ENCODE results near the gene PIGH. TPM values are rescaled to one million over a fixed set of nuclear protein-coding genes. Genes with fewer than 3 reads are reported as not detected.
"Not testable (repeated sequence)": the region's sequence is repeated elsewhere in the genome, so short reads cannot be mapped to it uniquely, and the experiment has no call there.

PIGH gene, protein sequence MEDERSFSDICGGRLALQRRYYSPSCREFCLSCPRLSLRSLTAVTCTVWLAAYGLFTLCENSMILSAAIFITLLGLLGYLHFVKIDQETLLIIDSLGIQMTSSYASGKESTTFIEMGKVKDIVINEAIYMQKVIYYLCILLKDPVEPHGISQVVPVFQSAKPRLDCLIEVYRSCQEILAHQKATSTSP
- polyA plus RNA-seq (ENCODE audit: insufficient read length in 3 of 3), result 10 to 100 TPM; 37.8 to 44.1 (median 40.5) TPM
- long read RNA-seq, donor 1, transcript PIGH-201 (4 exons, 1,420 nt), result major isoform, 24 of 28 reads
- long read RNA-seq, donor 1, partial matches to known transcripts, result 0 of 28 reads
- long read RNA-seq, donor 1, other reads (novel, unspliced or antisense), result 0 of 28 reads
- long read RNA-seq, donor 2, transcript PIGH-201 (4 exons, 1,420 nt), result major isoform, 29 of 32 reads
- long read RNA-seq, donor 2, partial matches to known transcripts, result 0 of 32 reads
- long read RNA-seq, donor 2, other reads (novel, unspliced or antisense), result 0 of 32 reads
- long read RNA-seq, donor 3, transcript PIGH-201 (4 exons, 1,420 nt), result major isoform, 14 of 16 reads
- long read RNA-seq, donor 3, partial matches to known transcripts, result 0 of 16 reads
- long read RNA-seq, donor 3, other reads (novel, unspliced or antisense), result 0 of 16 reads
- long read RNA-seq, donor 4, transcript PIGH-201 (4 exons, 1,420 nt), result major isoform, 21 of 23 reads
- long read RNA-seq, donor 4, partial matches to known transcripts, result 0 of 23 reads
- long read RNA-seq, donor 4, other reads (novel, unspliced or antisense), result 0 of 23 reads
- long read RNA-seq, donor 5, transcript PIGH-201 (4 exons, 1,420 nt), result major isoform, 11 of 12 reads
- long read RNA-seq, donor 5, partial matches to known transcripts, result 0 of 12 reads
- long read RNA-seq, donor 5, other reads (novel, unspliced or antisense), result 0 of 12 reads
- long read RNA-seq, donor 6, transcript PIGH-201 (4 exons, 1,420 nt), result major isoform, 19 of 25 reads
- long read RNA-seq, donor 6, partial matches to known transcripts, result 0 of 25 reads
- long read RNA-seq, donor 6, other reads (novel, unspliced or antisense), result 0 of 25 reads
- long read RNA-seq, donor 7, transcript PIGH-201 (4 exons, 1,420 nt), result major isoform, 21 of 28 reads
- long read RNA-seq, donor 7, partial matches to known transcripts, result 5 of 28 reads
- long read RNA-seq, donor 7, other reads (novel, unspliced or antisense), result 0 of 28 reads
- long read RNA-seq, donor 8, transcript PIGH-201 (4 exons, 1,420 nt), result major isoform, 5 of 6 reads
- long read RNA-seq, donor 8, partial matches to known transcripts, result 0 of 6 reads
- long read RNA-seq, donor 8, other reads (novel, unspliced or antisense), result 0 of 6 reads
- long read RNA-seq, donor 9, transcript PIGH-201 (4 exons, 1,420 nt), result major isoform, 27 of 32 reads
- long read RNA-seq, donor 9, partial matches to known transcripts, result 0 of 32 reads
- long read RNA-seq, donor 9, other reads (novel, unspliced or antisense), result 0 of 32 reads
- long read RNA-seq, donor 10, transcript PIGH-201 (4 exons, 1,420 nt), result major isoform, 10 of 17 reads
- long read RNA-seq, donor 10, partial matches to known transcripts, result 0 of 17 reads
- long read RNA-seq, donor 10, other reads (novel, unspliced or antisense), result 0 of 17 reads
- long read RNA-seq, donor 11, transcript PIGH-201 (4 exons, 1,420 nt), result major isoform, 8 of 16 reads
- long read RNA-seq, donor 11, partial matches to known transcripts, result 0 of 16 reads
- long read RNA-seq, donor 11, other reads (novel, unspliced or antisense), result 7 of 16 reads
- long read RNA-seq, donor 12, transcript PIGH-201 (4 exons, 1,420 nt), result major isoform, 32 of 35 reads
- long read RNA-seq, donor 12, partial matches to known transcripts, result 0 of 35 reads
- long read RNA-seq, donor 12, other reads (novel, unspliced or antisense), result 0 of 35 reads
- long read RNA-seq, donor 13, transcript PIGH-201 (4 exons, 1,420 nt), result major isoform, 6 of 9 reads
- long read RNA-seq, donor 13, partial matches to known transcripts, result 0 of 9 reads
- long read RNA-seq, donor 13, other reads (novel, unspliced or antisense), result 0 of 9 reads
- long read RNA-seq, donor 14, result 0 reads
- long read RNA-seq, donor 15, result 0 reads
- long read RNA-seq, donor 16, transcript PIGH-201 (4 exons, 1,420 nt), result major isoform, 18 of 21 reads
- long read RNA-seq, donor 16, partial matches to known transcripts, result 0 of 21 reads
- long read RNA-seq, donor 16, other reads (novel, unspliced or antisense), result 0 of 21 reads

DNA sequence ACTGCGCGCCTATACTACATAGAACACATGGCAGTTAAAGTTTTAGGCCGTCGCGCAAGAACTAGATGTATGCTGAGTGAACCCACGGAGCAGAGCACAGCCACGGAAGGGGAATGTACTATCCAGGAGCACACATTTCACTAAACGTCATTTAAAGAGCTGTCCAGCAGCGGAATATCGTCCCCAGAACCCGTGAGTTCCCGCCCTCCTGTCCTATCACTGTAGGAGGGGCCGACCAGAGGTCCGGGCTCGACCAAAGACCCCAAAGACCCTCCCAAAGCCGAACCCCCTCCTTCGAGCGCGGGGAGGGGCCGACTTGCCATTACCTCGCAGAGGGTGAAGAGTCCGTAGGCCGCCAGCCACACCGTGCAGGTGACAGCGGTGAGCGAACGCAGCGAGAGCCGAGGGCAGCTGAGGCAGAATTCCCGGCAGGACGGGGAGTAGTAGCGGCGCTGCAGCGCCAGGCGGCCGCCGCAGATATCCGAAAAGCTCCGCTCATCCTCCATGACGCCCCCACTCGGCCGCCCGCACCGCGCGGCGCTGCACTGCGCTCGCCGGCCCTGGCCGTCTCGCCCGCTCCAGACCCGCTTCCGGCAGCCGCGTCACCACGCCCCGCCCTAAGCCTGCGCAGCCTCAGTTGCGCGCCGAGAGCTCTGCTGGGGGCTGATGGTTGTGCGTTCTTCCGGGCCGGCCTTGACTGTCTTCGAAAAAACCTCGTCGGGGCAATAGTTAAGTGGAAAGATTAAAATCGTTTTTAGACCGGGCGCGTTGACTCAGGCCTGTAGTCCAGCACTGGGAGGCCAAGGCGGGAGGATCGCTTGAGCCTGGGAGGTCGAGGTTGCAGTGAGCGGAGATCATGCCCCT is at the start of gene PIGH:
Gene PIGH (minus strand): TSS at position 571 of the 864 bp plus-strand sequence. CDS start 65 bp downstream, at position 506.
- DNase-seq, result peak; percentile 87

DNA sequence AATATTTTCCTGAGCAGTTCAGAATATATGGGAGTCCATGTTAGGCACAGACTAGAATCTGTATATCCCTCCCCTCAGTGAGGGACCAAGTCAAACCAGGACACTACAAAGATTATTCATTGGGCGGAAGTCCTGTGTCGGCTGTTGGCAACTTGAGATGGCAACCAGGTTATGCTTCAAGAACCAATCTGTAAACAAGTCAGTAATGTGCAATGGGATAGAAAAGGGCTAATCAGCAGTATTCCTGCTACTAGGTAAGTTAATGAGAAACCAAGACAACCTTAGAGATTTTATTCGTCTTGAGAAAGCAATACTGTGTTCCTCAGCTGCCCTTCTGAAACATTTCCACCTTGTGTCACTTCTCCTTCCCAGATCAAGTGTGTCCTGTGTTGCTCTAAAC is 46.1 kb upstream of the PIGH start:
- peak; percentile 20 for DNase-seq

DNA sequence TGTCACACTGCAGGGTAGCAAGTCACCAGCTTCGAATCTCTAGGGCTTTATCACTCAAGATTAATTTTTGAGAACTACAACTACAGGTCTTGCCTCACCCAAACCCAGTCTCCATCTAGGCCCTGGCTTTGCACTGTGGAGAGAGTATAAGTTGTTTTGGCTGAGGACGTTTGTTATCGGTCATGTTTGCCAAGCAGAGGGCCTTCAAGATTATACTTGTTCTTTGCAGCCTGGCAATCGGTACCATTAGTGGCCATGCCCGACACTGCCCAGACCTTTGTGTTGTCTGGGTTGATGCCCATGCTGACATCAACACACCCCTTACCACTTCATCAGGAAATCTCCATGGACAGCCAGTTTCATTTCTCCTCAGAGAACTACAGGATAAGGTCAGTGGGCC is 45.3 kb upstream of the PIGH start:
- DNase-seq, result no peak

DNA sequence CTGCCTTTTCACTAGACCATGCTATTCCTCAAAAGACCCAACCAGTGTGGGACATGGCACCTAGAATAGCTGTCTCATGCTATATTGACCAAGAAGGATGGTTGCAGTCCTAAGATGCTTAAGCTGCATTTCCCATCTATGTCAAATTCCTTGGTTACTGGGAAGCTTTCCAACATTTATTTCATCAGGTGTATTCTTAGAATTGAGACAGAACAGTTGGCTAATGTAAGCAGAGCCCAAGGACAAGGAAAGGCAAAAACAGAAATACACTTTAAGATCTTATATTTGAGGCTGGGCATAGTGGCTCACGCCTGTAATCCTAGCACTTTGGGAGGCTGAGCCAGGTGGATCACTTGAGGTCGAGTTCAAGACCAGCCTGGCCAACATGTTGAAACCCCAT is 44.4 kb upstream of the PIGH start:
- no peak for DNase-seq

DNA sequence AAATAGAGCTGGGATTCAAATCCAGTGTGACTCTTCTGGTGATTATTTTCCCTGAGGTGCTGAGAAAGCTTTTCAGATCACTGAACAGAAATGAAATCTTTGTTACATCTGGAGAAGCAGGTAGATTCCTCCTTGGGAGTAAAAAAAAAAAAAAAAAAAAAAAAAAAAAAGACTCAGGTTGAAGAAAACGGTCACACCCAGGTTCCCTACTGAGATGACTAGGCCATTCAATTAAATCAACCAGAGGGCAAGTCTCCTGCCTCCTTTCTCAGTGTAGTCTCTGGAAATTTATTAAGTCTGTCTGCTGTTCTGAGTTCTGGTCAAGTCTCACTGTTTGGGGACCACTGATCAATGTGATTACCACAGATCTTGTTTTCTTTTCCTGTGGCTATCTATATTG is 43.6 kb upstream of the PIGH start:
- no peak for DNase-seq

DNA sequence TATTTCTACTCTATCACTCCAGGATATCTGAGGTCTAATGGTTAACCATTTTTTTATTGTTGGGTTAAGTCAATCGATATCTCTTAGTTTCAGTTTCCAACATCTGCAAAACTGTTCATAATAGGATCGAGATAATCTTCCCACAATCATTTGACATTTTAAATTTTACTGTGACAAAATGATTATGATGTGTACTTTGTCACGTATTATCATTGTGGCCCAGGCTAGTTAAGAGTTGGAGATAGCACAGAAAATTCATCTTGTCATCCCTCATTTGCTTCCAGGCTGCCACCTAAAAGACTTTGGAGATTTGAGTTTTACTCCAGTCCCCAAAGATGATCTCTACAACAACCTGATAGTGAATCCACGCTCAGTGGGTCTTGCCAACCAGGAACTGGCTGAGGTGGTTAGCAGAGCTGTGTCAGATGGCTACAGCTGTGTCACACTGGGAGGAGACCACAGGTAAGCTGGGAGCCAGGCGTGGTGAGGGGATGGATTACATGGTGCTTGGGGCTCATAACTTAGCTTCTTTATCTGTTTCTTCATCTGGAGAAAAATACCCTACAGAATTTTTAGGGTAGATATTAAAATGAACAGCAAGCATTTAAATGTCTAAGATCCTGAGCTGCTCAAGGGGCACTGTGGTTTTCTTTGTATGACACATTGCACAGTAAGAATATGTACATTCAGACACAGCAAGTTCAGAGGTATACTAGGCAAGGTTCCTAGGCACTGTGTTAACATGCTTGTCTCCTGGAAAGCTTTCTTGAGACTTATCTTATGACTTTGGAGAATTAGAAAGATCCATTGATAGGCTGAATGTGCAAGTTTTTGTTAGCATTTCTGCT is 42.1 kb upstream of the PIGH start:
- DNase-seq, result no peak

DNA sequence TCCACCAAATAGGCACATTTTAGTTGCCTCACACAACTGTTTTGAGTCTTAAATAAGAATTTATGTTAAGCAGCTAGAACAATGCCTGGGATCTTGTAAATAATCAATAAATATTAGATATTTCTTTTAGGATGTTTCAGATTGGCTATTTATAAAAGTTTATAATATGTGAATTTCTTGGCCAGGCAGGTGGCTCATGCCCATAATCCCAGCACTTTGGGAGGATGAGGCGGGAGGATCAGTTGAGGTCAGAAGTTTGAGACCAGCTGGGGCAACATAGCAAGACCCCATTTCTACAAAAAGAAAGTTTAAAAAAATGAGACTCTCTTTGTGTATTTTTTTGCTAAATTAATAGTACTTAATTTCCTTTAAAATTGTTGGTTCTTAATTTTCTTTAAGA is 41.4 kb upstream of the PIGH start:
- no peak for DNase-seq

DNA sequence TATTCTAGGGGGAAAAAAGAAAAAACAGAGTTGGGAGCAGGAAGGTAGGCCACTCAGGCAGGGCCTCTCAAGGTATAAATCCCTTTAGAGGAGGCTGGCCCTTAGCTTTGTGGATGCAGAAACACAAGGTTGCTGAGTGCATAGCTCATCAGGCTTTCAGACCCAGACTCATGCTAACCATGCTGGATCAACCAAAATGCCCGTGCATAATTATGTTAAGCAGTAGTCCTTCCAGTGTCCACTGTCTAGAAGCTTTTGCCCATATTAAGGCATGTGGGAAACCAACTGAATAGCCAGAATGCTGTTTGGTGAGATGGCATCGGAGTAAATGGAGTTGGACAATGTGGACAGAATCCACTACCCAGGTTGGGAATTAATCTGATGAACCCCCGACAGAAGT is 38.6 kb upstream of the PIGH start:
- DNase-seq, result no peak

DNA sequence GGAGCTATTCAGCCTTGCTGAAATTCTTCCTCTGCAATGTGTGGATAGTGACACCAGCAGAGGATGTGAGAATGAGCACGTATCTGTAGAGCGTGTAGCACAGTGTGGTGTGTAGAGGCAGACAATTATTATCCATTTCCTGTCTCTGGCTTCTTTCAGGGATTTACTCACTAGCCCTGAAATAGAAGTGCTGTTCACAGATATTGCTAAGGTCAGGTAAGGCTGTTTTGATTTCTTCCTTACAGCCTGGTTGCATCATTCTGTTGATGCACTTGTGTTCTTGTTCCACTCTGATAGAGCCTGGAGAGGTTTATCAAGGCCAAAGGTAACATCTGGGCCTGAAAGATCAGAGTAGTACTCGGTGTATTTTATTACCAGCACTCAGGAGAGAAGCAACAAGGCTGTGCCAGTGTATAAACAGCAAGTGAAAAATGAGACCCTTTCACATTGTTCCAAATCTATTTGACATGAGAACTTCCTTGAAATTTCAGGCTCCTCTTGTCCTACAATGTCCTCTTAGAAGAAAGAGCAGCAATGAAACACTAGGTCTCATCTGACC is 36.4 kb upstream of the PIGH start:
- DNase-seq, result no peak

DNA sequence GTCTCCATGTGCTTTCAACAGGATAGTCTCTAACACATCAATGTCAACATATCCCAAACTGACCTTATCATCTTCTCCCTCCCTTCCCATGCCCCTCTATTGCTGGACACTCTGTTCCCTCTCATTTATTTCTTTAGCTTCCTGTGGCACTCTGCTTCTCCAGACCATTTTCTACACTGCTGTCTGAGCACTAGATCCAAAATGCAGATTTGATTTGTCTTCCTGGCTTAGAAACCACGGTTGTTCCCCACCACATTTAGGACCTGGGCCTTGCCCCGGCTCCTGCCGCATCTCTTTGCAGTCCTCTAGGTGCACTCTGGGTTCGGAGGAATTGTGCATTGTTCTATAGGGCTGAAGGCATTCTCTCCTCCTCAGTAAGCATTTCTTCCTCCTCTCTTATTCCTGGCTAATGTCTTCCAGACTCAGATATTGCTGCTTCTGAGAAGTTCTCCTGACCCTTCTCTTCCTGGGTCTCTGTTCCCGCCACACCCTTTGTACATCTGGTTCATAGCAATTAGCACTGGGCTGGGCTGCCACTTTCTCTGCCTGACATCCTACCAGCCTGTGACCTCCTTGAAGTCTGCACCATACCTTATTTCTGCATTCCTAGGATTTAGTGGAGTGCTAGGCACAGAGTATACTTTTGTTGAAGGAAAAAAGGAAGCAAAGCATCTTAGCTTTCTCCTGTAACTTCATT is 33.5 kb upstream of the PIGH start:
- DNase-seq, result no peak

DNA sequence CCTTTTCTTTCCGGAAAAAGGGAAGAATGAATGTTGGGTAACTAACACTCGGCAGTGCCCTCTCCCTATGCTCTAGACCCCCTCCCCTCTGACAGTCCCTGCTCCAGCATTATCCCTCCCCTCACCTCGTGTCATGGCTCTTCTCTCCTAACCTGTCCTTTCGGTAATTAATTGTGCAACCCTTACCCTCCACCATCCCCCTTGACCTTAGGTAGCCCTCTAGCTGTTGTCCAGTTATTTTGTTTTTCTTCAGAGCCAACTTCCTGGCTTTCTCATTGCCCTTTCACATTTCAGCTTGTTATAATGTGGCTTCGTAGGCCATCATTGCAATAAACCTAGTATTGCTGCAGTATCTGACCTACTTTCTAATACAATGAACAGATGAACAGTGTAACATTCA is 30.9 kb upstream of the PIGH start:
- no peak for DNase-seq

DNA sequence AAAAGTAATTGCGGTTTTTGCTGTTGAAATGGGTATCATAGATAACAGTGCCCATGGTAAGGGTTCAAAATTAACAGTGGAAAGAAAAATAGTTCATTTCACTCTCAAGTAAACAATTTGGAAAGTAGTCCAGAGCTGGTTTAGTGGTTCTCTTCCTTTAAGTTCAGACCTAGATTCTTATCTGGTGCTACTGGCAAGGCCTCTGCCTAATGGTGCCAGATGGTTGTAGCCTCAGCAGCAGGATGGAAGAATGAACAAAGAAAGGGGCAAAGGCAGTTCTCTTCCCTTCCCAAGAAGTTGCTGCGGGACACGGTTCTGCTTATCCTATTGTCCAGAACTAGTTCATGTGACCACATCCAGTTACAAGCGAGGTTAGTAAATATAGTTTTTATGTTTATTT is 30.1 kb upstream of the PIGH start:
- no peak for DNase-seq

DNA sequence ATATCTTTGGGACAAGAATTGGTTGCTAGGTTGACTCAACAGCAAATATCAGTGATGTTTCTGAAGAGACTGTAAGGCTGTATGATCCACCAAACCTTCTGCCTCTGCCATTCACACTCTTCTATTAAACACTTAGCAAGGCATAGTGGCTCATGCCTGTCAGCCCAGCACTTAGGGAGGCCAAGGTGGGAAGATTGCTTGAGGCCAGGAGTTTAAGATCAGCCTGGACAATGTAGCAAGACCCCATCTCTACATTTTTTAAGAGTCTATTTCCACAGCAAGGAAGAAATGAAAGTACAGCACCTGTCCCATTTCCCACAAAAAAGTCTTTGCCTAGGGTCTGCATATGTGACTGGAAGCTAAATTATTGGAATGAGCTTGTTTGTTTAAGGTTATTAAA is 27.5 kb upstream of the PIGH start:
- DNase-seq, result no peak

DNA sequence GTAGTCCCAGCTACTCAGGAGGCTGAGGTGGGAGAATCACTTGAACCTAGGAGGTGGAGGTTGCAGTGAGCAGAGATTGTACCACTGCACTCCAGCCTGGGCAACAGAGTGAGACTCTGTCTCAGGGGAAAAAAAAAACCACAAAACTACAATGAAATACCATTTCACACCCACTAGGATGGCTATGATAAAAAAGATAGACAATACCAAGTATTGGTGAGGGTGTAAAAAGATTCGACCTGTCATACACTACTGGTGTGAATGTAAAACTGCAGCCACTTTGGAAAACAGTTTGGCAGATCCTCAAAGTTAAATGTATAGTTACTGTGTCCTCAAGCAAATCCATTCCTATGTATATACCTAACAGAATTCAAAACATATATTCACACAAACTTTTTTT is 26.1 kb upstream of the PIGH start:
- not testable (repeated sequence) for DNase-seq

DNA sequence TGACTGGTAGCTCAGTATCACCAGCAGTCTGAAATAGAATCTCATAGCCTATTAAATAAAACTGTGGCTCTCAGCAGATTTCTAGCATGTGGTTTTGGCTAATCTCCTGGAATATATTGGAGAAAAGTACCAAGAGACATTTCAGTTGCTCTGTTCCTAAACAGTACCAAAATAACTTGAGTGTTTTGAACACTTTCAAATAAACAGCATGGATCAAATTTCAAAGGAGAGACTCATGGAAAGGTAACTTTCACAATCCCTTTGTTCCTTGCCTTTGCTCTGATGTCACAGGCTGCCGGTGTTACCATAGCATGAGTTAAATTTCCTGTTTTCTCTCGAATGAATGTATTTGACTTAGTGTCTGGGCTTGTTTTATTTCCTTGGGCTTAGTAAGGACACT is 23.0 kb upstream of the PIGH start:
- DNase-seq, result peak; percentile 11

DNA sequence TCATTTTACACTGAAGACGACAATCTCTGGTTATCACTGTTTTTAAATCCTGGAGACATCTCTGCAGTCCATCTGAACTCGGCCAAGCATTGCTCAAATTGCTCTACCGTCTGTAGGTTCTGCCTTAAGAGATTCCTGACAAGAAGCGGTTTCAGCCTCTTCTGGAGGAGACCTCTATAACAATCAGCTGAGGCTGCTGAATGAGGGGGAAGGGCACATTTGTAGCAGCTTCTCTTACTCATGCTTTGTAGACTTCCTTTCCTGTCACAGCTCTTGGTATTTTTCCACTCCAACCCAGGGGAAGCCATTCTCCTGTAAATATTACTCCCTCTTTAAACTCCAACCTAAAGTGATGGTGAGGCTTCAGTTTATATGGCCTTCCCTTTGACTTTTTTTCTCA is 22.6 kb upstream of the PIGH start:
- peak; percentile 60 for DNase-seq

DNA sequence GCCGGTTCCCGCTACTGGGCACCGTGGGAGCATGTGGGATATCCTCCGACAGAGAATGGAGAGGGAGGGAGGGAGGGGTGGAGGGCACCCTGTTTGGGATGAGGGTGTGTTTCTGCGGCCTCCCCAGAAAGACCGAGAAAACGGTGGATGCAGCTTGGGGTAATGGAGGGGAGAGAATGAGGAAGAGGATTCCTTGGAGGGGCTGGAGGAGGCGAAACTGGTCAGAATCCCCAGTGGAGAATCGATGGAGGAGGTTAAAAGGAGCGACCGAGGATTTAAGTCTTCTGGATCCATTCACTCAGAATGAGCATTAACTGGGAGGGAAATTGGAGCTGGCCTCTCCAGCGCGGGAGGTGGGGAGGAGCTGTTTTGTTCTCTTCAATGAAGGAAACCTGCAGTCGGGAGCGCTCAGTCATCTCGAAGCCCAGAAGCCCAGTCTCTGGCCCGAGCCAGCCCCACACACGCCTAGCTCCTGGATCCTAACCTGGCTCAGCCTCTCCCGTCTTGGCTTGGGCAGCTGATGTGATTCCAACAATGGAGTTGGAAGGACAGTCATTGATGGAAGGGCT is 20.2 kb upstream of the PIGH start:
- DNase-seq, result peak; percentile 52
